Endothelial cell of umbilical vein (primary cell): ENCODE measurements around the gene CDH23.
A peak's percentile ranks its signal among the peaks of the same experiment; 100 is the strongest.

Experiments
- EZH2 ChIP-seq: IDR thresholded peaks from 2 replicates; pipeline ENCODE4 v1.6.1; 2012; ENCODE audit warnings: borderline replicate concordance, low read depth, mild to moderate bottlenecking, moderate library complexity, low read length, inconsistent platforms; ENCODE audit not compliant: severe bottlenecking
- POLR2A ChIP-seq: IDR thresholded peaks from 2 replicates; pipeline ENCODE4 v1.6.1; 2012; ENCODE audit warnings: low read depth, mild to moderate bottlenecking, control low read depth, low read length
- POLR2AphosphoS5 ChIP-seq: IDR thresholded peaks from 2 replicates; pipeline ENCODE4 v1.6.1; 2012; ENCODE audit warnings: low read depth, mild to moderate bottlenecking, control low read depth, low read length, moderate library complexity; ENCODE audit not compliant: insufficient read depth
- TF ChIP-seq, protein P1 (sequence below), 2 donors: IDR thresholded peaks; 1 replicate in 1 of 2; 2 replicates in 1 of 2; pipeline ENCODE4 v1.5.1; 2011; ENCODE audit warnings: low read length in 2 of 2, mild to moderate bottlenecking in 2 of 2, moderate library complexity in 2 of 2, control low read depth in 1 of 2, inconsistent platforms in 1 of 2, low read depth in 1 of 2; ENCODE audit not compliant: insufficient read depth in 1 of 2; ENCODE audit errors: extremely low read depth in 1 of 2
- TF ChIP-seq, protein P2 (sequence below): IDR thresholded peaks from 2 replicates; pipeline ENCODE4 v1.6.1; 2011; ENCODE audit not compliant: insufficient read depth, insufficient read length

DNA sequence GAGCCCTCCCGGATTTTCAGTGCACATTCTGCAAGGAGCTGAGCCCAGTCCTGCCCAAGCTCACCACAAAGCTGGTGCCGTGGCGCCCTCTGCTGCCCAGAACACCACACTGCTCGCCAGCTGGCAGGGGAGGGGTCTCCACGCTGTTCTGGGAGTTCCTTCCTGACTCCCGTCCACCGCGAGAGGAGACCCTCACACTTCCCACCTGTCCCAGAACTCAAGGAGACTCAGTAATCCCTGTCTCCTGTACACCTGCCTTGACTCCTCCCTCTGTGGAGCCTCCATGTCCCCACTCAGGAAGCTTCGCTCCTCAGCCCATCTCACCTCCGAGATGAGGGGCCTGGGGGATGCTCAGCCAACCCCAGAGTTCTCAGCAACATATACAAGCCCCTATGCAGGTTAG lies 311.6 kb downstream of the CDH23 start:
- TF ChIP-seq POLR2A, result no peak
- TF ChIP-seq, protein P1, sequence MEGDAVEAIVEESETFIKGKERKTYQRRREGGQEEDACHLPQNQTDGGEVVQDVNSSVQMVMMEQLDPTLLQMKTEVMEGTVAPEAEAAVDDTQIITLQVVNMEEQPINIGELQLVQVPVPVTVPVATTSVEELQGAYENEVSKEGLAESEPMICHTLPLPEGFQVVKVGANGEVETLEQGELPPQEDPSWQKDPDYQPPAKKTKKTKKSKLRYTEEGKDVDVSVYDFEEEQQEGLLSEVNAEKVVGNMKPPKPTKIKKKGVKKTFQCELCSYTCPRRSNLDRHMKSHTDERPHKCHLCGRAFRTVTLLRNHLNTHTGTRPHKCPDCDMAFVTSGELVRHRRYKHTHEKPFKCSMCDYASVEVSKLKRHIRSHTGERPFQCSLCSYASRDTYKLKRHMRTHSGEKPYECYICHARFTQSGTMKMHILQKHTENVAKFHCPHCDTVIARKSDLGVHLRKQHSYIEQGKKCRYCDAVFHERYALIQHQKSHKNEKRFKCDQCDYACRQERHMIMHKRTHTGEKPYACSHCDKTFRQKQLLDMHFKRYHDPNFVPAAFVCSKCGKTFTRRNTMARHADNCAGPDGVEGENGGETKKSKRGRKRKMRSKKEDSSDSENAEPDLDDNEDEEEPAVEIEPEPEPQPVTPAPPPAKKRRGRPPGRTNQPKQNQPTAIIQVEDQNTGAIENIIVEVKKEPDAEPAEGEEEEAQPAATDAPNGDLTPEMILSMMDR (IDR thresholded peaks at IDR 0.05; ENCODE audit: extremely low read depth in 1 of 2, insufficient read depth in 1 of 2, low read depth in 1 of 2, low read length in 2 of 2), result peak; percentile 84 to 94
- TF ChIP-seq EZH2, result no peak
- no peak for TF ChIP-seq POLR2AphosphoS5
- TF ChIP-seq, protein P2, sequence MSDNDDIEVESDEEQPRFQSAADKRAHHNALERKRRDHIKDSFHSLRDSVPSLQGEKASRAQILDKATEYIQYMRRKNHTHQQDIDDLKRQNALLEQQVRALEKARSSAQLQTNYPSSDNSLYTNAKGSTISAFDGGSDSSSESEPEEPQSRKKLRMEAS, result no peak
